MM.1S (cell line): ENCODE data around the gene MRPL19.

Experiments
- DNase-seq: peaks from one replicate; pipeline ENCODE4 v3.0.0-alpha.2; 2015
- H2AFZ ChIP-seq: fragments of 300-600 bp; sonication (generic); 2 replicates; pipeline ENCODE4 v1.6.0; 2016; ENCODE audit warnings: antibody characterized with exemption, low read length
- H3F3A ChIP-seq: fragments of 300-600 bp; sonication (generic); 2 replicates; pipeline ENCODE4 v1.6.1; 2016; ENCODE audit warnings: mild to moderate bottlenecking, antibody characterized with exemption, low read length, moderate library complexity, mixed read lengths; ENCODE audit not compliant: insufficient read depth
- H3K27ac ChIP-seq: fragments of 300-600 bp; sonication (generic); 2 replicates; pipeline ENCODE4 v1.5.1; 2016; ENCODE audit warnings: mild to moderate bottlenecking, low read length
- H3K27me3 ChIP-seq: fragments of 300-600 bp; sonication (generic); replicated peaks from 2 replicates; pipeline ENCODE4 v1.6.0; 2016; ENCODE audit warnings: low read length; ENCODE audit not compliant: insufficient read depth
- H3K36me3 ChIP-seq: fragments of 300-600 bp; sonication (generic); replicated peaks from 2 replicates; pipeline ENCODE4 v1.6.1; 2016; ENCODE audit warnings: mild to moderate bottlenecking, low read length, mixed read lengths; ENCODE audit not compliant: insufficient read depth
- H3K4me1 ChIP-seq: fragments of 300-600 bp; sonication (generic); 2 replicates; pipeline ENCODE4 v1.6.1; 2016; ENCODE audit warnings: low read length, mixed read lengths
- H3K4me2 ChIP-seq: fragments of 300-600 bp; sonication (generic); 2 replicates; pipeline ENCODE4 v1.6.0; 2016; ENCODE audit warnings: low read depth, low read length
- H3K4me3 ChIP-seq: fragments of 300-600 bp; sonication (generic); 2 replicates; pipeline ENCODE4 v1.5.1; 2016; ENCODE audit warnings: low read length, mixed read lengths
- H3K79me2 ChIP-seq: fragments of 300-600 bp; sonication (generic); 2 replicates; pipeline ENCODE4 v1.6.1; 2016; ENCODE audit warnings: mixed run types, low read length, mixed read lengths
- H3K9ac ChIP-seq: fragments of 300-600 bp; sonication (generic); 2 replicates; pipeline ENCODE4 v1.6.1; 2016; ENCODE audit warnings: low read length, mixed read lengths
- H3K9me2 ChIP-seq: fragments of 300-600 bp; sonication (generic); replicated peaks from 2 replicates; pipeline ENCODE4 v1.6.1; 2016; ENCODE audit warnings: mild to moderate bottlenecking, low read length, mixed read lengths; ENCODE audit not compliant: insufficient read depth
- H3K9me3 ChIP-seq: fragments of 300-600 bp; sonication (generic); replicated peaks from 2 replicates; pipeline ENCODE4 v1.6.1; 2016; ENCODE audit warnings: mild to moderate bottlenecking, low read length, mixed read lengths; ENCODE audit not compliant: insufficient read depth
- H4K20me1 ChIP-seq: fragments of 300-600 bp; sonication (generic); 2 replicates; pipeline ENCODE4 v1.6.1; 2016; ENCODE audit warnings: mild to moderate bottlenecking, low read length, moderate library complexity, mixed read lengths; ENCODE audit not compliant: insufficient read depth
- CTCF ChIP-seq: fragments of 300-600 bp; sonication (generic); IDR thresholded peaks from 2 replicates; pipeline ENCODE4 v1.5.1; 2016; ENCODE audit warnings: antibody characterized with exemption, low read length, mixed read lengths
- EZH2 ChIP-seq: fragments of 300-600 bp; sonication (generic); optimal IDR thresholded peaks from 2 replicates; pipeline ENCODE3; 2017; ENCODE audit warnings: low read depth, mild to moderate bottlenecking, antibody characterized with exemption, low read length, mixed read lengths
- EZH2phosphoT487 ChIP-seq: fragments of 300-600 bp; sonication (generic); IDR thresholded peaks from 2 replicates; pipeline ENCODE4 v1.6.1; 2018; ENCODE audit warnings: antibody characterized with exemption, low read length

The MRPL19 gene

GRCh38 chr2:75608684-75609333 lies 37.8 kb upstream of the MRPL19 start:
- Histone ChIP-seq H2AFZ (no peak overlapping the region), H3K36me3 (no peaks in the 10 kb centered on the region), H3K4me1 (no peaks in the 10 kb centered on the region), H3K27me3 (no peaks in the 10 kb centered on the region), H3F3A (no peaks in the 10 kb centered on the region), H3K27ac (no peak overlapping the region), H3K4me2 (peak overlapping the region; percentile 53; the same call in 1 of the 2 replicates), H3K9me2 (no peaks in the 10 kb centered on the region), H4K20me1 (no peaks in the 10 kb centered on the region), H3K4me3 (no peak overlapping the region), H3K9me3 (no peaks in the 10 kb centered on the region), H3K9ac (no peak overlapping the region), H3K79me2 (no peaks in the 10 kb centered on the region)
- DNase-seq: peak; percentile 59
- TF ChIP-seq EZH2 (no peak), CTCF (peak; percentile 90)

GRCh38 chr2:75609334-75609689 lies 37.3 kb upstream of the MRPL19 start:
- no peaks in the 10 kb centered on the region for H3F3A ChIP-seq
- no peaks in the 10 kb centered on the region for H3K9me2 ChIP-seq
- no peak overlapping the region for H2AFZ ChIP-seq
- no peak overlapping the region for H3K4me2 ChIP-seq
- no peak overlapping the region for H3K9ac ChIP-seq
- TF ChIP-seq CTCF (no peak), EZH2phosphoT487 (no peak), EZH2 (no peak)
- H3K36me3 ChIP-seq: no peaks in the 10 kb centered on the region
- DNase-seq: no peak
- H3K9me3 ChIP-seq: no peaks in the 10 kb centered on the region
- no peak overlapping the region for H3K27ac ChIP-seq
- H3K79me2 ChIP-seq: no peaks in the 10 kb centered on the region
- H4K20me1 ChIP-seq: no peaks in the 10 kb centered on the region
- no peak overlapping the region for H3K4me3 ChIP-seq
- H3K27me3 ChIP-seq: no peaks in the 10 kb centered on the region
- H3K4me1 ChIP-seq: no peaks in the 10 kb centered on the region

- Histone ChIP-seq H3K27ac (no peak overlapping the region), H3F3A (no peaks in the 10 kb centered on the region), H3K9me3 (no peaks in the 10 kb centered on the region), H2AFZ (no peak overlapping the region), H4K20me1 (no peaks in the 10 kb centered on the region), H3K4me3 (no peak overlapping the region), H3K36me3 (no peaks in the 10 kb centered on the region), H3K9ac (no peak overlapping the region), H3K4me2 (no peak overlapping the region), H3K27me3 (no peaks in the 10 kb centered on the region), H3K9me2 (no peaks in the 10 kb centered on the region), H3K79me2 (no peaks in the 10 kb centered on the region), H3K4me1 (no peaks in the 10 kb centered on the region)
- TF ChIP-seq EZH2phosphoT487 (no peak), EZH2 (no peak), CTCF (no peak)
- no peak for DNase-seq
Measured at GRCh38 chr2:75609937-75610508, 36.6 kb upstream of the MRPL19 start.
